ENCODE results near the gene TMEM39B.

- TF ChIP-seq POLR2A (IDR thresholded peaks at IDR 0.05), result no peak
- no peak for TF ChIP-seq CTCF (IDR thresholded peaks at IDR 0.05)
- TF ChIP-seq POLR2AphosphoS5 (IDR thresholded peaks at IDR 0.05), result no peak
Measured at GRCh38 chr1:32112806-32113375, 40.2 kb downstream of the TMEM39B start.

Data from suprapubic skin (tissue), 4 donors.